KBM-7 (cell line): ENCODE results near the gene RAE1.

ENCODE experiments used
- DNase-seq: peaks from one replicate; pipeline ENCODE4 v3.0.0-alpha.2; 2015
- in situ Hi-C: fragments of 300-500 bp; cut with MboI; formaldehyde crosslinking; loops from 2 replicates; pipeline ENCODE4 v1.14.3; 2020; ENCODE audit warnings: low sequenced_read_pairs, low pct_unique_long_range_greater_than_20kb, mixed read lengths

RAE1 gene

GRCh38 chr20:57383447-57384347 is 32.6 kb downstream of the RAE1 start:
- in situ Hi-C loops: loop anchor here (10.0 kb wide), 1 partner anchor 91 kb away; no protein-coding TSS in a partner anchor
- no peak for DNase-seq

- no peak for DNase-seq
- in situ Hi-C loops: loop anchor here (10.0 kb wide), 1 partner anchor 90 kb away; no protein-coding TSS in a partner anchor
These were observed 33.4 kb downstream of the RAE1 start for GRCh38 chr20:57384486-57384885.

- in situ Hi-C loops: loop anchor here (10.0 kb wide), 1 partner anchor 90 kb away; no protein-coding TSS in a partner anchor
- DNase-seq: no peak
These were observed 34.1 kb downstream of the RAE1 start for GRCh38 chr20:57384953-57385761.

DNA sequence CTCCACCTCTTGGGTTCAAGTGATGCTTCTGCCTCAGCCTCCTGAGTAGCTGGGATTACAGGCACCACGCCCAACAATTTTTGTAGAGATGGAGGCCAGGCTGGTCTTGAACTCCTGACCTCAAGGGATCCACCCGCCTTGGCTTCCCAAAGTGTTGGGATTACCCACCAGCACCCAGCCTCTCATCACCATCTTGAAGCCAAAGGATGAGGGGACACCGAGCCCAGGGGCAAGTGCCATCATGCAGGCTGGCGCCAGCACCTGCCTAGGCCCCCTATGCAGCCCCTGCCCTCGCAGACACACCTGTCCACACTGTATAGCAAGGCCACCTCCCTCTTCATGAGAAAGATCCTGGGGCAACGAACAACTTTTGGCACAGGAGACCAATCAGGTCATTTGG is 34.9 kb downstream of the RAE1 start:
- DNase-seq: no peak
- in situ Hi-C loops: loop anchor here (10.0 kb wide), 1 partner anchor 89 kb away; no protein-coding TSS in a partner anchor

GRCh38 chr20:57386762-57387161 is 35.7 kb downstream of the RAE1 start:
- no peak for DNase-seq
- in situ Hi-C loops: loop anchor here (10.0 kb wide), 1 partner anchor 88 kb away; no protein-coding TSS in a partner anchor

- DNase-seq: no peak
- in situ Hi-C loops: loop anchor here (10.0 kb wide), 1 partner anchor 87 kb away; no protein-coding TSS in a partner anchor
These were observed 36.4 kb downstream of the RAE1 start for GRCh38 chr20:57387463-57387862.

- no peak for DNase-seq
- in situ Hi-C loops: loop anchor here (10.0 kb wide), 1 partner anchor 87 kb away; no protein-coding TSS in a partner anchor
These were observed 36.9 kb downstream of the RAE1 start for GRCh38 chr20:57387945-57388371.

DNA sequence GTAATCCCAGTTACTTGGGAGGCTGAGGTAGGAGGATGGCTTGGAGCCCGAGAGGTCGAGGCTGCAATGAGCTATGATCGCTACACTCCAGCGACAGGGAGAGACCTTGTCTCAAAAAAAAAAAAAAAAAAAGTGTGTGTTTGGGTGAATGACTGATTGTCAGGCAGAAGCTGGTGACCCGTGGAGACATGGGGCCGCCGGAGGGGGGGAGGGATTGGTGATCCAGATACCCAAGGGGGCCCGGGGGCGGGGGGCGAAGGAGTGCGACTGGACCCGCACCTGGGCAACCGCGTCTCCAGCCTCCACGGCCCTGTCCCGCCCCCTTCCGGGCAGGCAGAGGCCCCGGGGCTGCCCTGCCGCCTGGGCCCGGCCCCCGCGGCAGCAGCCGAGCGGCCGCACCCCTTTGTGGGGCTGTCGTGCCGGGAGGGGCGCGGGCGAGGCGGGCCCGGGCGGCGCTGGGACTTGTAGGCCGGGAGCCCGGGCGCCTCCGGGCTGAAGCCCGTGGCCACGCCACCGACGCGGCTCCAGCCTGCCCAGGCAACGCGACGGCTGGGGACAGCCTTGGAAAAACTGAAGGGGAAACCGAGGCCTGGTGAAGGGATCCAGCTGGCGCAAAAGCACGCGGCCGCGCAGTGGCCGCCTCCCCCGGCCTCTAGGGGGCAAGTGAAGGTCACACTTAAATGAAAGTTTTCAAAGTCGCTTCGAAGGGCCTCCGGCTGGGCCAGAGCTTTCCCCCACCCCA is 38.1 kb downstream of the RAE1 start:
- DNase-seq: peak; percentile 78
- in situ Hi-C loops: loop anchor here (10.0 kb wide), 1 partner anchor 86 kb away; no protein-coding TSS in a partner anchor

DNA sequence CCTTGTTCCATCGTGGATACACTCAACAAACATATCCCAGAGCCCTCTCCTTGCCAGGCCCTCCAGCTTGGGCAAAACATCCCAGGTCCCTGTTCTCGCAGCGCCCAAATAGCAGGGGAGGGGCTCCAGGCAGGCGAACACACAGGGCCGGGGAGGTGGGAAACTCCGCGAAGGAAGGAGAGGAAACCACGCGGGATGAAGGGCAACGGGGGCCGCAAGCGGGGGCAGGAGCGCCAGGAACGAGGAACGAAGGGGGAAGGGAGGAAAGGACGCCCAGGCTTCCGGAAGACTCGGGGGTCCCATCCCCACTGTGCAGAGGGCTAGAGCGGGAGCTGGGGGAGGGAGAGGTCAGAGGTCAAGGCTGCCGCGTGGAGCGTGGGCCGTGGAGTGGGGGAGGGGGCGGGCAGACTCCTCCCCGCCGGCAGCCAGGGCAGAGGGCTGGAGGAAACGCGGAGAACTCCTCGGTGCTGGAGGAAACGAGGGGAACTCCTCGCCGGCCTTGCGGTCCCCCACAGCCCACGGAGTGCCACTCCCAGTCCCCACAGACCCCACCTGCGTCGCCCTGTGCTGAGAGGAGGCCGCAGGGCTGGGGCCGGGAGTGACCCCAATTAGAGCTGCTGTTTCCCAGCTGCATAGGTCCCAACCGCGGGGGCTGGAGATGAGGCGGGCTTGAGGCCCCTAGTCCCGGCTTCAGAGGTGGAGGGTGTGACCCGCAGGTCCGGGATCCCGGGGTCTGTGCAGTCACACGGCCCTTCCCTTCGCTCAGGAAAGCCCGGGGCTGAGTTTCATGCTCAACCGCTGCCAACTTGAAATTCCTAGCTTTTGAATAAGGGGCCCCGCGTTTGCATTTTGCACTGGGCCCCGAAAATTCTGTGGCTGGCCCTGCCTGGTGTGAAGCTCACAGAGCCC is 38.9 kb downstream of the RAE1 start:
- in situ Hi-C loops: loop anchor here (10.0 kb wide), 1 partner anchor 85 kb away; no protein-coding TSS in a partner anchor

GRCh38 chr20:57390604-57391438 is 39.8 kb downstream of the RAE1 start, which contains the start of gene RBM38:
Gene RBM38, plus strand, starts transcription at chr20:57391396. Its CDS starts 186 bp downstream, at chr20:57391582.
- in situ Hi-C loops: no loop called here
- peak; percentile 44 for DNase-seq

More for the DNA sequence above, 38.9 kb downstream of the RAE1 start:
- DNase-seq: no peak

DNA sequence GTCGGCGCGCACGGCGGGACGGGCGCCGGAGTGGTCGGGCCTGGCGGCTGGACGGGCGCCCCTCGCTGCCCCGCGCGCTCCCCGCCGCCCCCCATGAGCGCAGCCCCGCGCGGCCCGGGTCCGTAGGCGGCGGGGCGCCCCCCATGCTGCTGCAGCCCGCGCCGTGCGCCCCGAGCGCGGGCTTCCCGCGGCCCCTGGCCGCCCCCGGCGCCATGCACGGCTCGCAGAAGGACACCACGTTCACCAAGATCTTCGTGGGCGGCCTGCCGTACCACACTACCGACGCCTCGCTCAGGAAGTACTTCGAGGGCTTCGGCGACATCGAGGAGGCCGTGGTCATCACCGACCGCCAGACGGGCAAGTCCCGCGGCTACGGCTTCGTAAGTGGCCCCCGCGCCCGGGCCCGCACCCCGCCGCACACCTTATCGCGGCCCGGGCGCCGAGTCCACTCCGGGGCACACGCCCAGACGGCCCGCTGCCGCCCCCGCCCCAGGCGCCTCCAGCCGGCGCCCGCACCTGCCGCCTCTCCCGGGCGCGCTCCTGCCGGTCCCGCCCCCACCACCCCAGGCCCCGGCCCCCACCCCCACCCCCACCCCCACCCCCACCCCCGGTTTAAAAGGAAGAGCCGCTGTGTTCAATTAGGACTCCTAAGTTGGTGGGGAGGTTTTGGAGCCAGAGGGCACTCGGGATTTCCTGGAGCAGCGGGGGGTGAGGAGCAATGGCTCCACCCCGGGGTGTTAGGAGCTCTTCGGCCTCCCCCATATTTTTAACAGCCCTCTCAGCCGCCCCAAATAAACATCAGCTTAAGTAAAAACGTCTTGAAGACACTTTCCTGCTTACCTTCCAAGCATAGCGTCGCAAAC is 40.6 kb downstream of the RAE1 start:
- DNase-seq: peak; percentile 23
- in situ Hi-C loops: no loop called here

GRCh38 chr20:57392512-57393271 is 41.6 kb downstream of the RAE1 start:
- in situ Hi-C loops: no loop called here
- DNase-seq: peak; percentile 33

GRCh38 chr20:57393321-57394120 is 42.5 kb downstream of the RAE1 start:
- in situ Hi-C loops: no loop called here
- no peak for DNase-seq
